Gastrocnemius medialis (tissue), 4 donors: ENCODE data around the gene DGCR8.

Experiments
- POLR2A ChIP-seq, 2 donors: fragments of 450-650 bp; IDR thresholded peaks; one replicate each; pipeline ENCODE4 v1.6.1; 2017; ENCODE audit warnings: antibody characterized with exemption in 2 of 2, mild to moderate bottlenecking in 2 of 2, moderate library complexity in 2 of 2
- TF ChIP-seq, protein P1 (sequence below), 5 experiments: fragments of 450-650 bp in 3 of 5; fragments of 200-600 bp in 2 of 5; sonication (generic) in 2 of 5; IDR thresholded peaks in 4 of 5; conservative IDR thresholded peaks in 1 of 5; 1 replicate in 4 of 5; 2 replicates in 1 of 5; pipeline ENCODE4 v1.5.1; 2016 to 2019; ENCODE audit warnings: antibody characterized with exemption in 5 of 5, mild to moderate bottlenecking in 3 of 5, moderate library complexity in 3 of 5

DNA sequence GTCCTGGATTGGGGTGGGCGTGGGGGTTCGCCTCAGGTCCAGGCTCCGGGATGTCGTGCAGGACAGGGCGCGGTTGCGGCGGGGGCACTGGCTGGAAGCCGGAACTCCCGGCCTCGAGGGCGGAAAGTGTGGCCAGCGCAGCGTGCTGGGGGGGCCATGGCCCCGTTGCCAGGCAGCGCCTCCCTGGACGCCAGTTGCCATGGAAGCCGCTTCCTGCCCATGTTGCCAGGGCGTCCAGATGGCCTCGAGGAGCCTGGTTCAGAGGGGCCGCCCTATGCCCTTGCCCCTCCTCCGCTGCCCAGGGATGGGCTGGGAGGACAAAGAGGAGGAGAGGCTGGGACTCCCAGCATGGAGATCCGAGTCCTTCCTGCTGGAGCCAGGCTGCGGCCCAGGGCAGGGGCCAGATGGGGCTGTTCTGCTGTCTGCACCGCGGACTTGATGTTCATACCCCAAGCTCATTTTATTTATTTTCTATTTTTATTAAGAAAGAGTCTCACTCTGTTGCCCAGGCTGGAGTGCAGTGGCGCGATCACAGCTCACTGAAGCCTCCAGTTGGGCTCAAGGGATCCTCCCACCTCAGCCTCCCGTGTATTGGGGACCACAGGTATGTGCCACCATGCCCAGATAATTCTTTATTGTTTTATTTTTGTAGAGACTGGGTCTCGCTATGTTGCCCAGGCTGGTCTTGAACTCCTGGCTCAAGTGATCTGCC is 75.4 kb downstream of the DGCR8 start:
- TF ChIP-seq, protein P1, sequence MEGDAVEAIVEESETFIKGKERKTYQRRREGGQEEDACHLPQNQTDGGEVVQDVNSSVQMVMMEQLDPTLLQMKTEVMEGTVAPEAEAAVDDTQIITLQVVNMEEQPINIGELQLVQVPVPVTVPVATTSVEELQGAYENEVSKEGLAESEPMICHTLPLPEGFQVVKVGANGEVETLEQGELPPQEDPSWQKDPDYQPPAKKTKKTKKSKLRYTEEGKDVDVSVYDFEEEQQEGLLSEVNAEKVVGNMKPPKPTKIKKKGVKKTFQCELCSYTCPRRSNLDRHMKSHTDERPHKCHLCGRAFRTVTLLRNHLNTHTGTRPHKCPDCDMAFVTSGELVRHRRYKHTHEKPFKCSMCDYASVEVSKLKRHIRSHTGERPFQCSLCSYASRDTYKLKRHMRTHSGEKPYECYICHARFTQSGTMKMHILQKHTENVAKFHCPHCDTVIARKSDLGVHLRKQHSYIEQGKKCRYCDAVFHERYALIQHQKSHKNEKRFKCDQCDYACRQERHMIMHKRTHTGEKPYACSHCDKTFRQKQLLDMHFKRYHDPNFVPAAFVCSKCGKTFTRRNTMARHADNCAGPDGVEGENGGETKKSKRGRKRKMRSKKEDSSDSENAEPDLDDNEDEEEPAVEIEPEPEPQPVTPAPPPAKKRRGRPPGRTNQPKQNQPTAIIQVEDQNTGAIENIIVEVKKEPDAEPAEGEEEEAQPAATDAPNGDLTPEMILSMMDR (IDR thresholded peaks at IDR 0.05 in 4 of 5, conservative IDR thresholded peaks at IDR 0.05 in 1 of 5), result no peak
- no peak for TF ChIP-seq POLR2A (IDR thresholded peaks at IDR 0.05)
